ENCODE measurements around the gene TMBIM4. TPM values are rescaled to one million over a fixed set of nuclear protein-coding genes. Genes with fewer than 3 reads are reported as not detected.

Gene TMBIM4
- total RNA-seq, 1 donor from 2014 or later, result 154 TPM

- intact Hi-C loops (cut with DNase I), result no loop called here
- Histone ChIP-seq H3K27ac (no peak overlapping the region), H3K4me3 (no peak overlapping the region), H3K9me3 (no peaks in the 10 kb centered on the region), H3K4me1 (peaks cover 17% of the 10 kb centered on the region), H3K36me3 (peaks cover 25% of the 10 kb centered on the region), H3K27me3 (no peaks in the 10 kb centered on the region)
- DNase-seq, result no peak
- no peak for ATAC-seq
- TF ChIP-seq, protein P1, sequence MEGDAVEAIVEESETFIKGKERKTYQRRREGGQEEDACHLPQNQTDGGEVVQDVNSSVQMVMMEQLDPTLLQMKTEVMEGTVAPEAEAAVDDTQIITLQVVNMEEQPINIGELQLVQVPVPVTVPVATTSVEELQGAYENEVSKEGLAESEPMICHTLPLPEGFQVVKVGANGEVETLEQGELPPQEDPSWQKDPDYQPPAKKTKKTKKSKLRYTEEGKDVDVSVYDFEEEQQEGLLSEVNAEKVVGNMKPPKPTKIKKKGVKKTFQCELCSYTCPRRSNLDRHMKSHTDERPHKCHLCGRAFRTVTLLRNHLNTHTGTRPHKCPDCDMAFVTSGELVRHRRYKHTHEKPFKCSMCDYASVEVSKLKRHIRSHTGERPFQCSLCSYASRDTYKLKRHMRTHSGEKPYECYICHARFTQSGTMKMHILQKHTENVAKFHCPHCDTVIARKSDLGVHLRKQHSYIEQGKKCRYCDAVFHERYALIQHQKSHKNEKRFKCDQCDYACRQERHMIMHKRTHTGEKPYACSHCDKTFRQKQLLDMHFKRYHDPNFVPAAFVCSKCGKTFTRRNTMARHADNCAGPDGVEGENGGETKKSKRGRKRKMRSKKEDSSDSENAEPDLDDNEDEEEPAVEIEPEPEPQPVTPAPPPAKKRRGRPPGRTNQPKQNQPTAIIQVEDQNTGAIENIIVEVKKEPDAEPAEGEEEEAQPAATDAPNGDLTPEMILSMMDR (IDR thresholded peaks at IDR 0.05), result no peak
Measured at GRCh38 chr12:66132408-66132807, 37.4 kb downstream of the TMBIM4 start.

- TF ChIP-seq, protein P1 (IDR thresholded peaks at IDR 0.05), result no peak
- Histone ChIP-seq H3K36me3 (peaks cover 22% of the 10 kb centered on the region), H3K27me3 (no peaks in the 10 kb centered on the region), H3K4me1 (peaks cover 17% of the 10 kb centered on the region), H3K27ac (peak overlapping the region; percentile 80), H3K4me3 (peak overlapping the region; percentile 83), H3K9me3 (no peaks in the 10 kb centered on the region)
- DNase-seq (no peak), ATAC-seq (no peak)
- intact Hi-C loops (cut with DNase I), result no loop called here
Measured at GRCh38 chr12:66131067-66131688, 38.6 kb downstream of the TMBIM4 start.

- Histone ChIP-seq H3K27me3 (no peaks in the 10 kb centered on the region), H3K4me1 (peaks cover 17% of the 10 kb centered on the region), H3K4me3 (peak within 1 kb of the TSS; percentile 83), H3K9me3 (no peaks in the 10 kb centered on the region), H3K36me3 (peaks cover 22% of the 10 kb centered on the region), H3K27ac (peak within 1 kb of the TSS; percentile 80)
- intact Hi-C loops (cut with DNase I), result no loop called here
- TF ChIP-seq, protein P1 (IDR thresholded peaks at IDR 0.05), result no peak
- peak; percentile 96 for DNase-seq
- peak; percentile 99 for ATAC-seq
Measured at GRCh38 chr12:66130267-66131066, 39.3 kb downstream of the TMBIM4 start, which contains the start of gene LLPH. Gene LLPH, minus strand, starts transcription at chr12:66130750. Its CDS starts 1,644 bp downstream, at chr12:66129106.

GRCh38 chr12:66129934-66130266 lies 39.9 kb downstream of the TMBIM4 start:
- TF ChIP-seq, protein P1 (IDR thresholded peaks at IDR 0.05), result no peak
- DNase-seq (no peak), ATAC-seq (peak; percentile 19)
- H3K27me3 ChIP-seq, result no peaks in the 10 kb centered on the region
- peaks cover 28% of the 10 kb centered on the region for H3K36me3 ChIP-seq
- peaks cover 17% of the 10 kb centered on the region for H3K4me1 ChIP-seq
- H3K9me3 ChIP-seq, result no peaks in the 10 kb centered on the region
- H3K27ac ChIP-seq, result peak overlapping the region; percentile 80
- peak overlapping the region; percentile 83 for H3K4me3 ChIP-seq
- intact Hi-C loops (cut with DNase I), result no loop called here

- Histone ChIP-seq H3K36me3 (peaks cover 50% of the 10 kb centered on the region), H3K4me3 (no peak overlapping the region), H3K27me3 (no peaks in the 10 kb centered on the region), H3K9me3 (no peaks in the 10 kb centered on the region), H3K4me1 (peaks cover 17% of the 10 kb centered on the region), H3K27ac (no peak overlapping the region)
- TF ChIP-seq, protein P1 (IDR thresholded peaks at IDR 0.05), result no peak
- intact Hi-C loops (cut with DNase I), result no loop called here
- DNase-seq, result no peak
- no peak for ATAC-seq
Measured at GRCh38 chr12:66127650-66128049, 42.1 kb downstream of the TMBIM4 start.

Data from upper lobe of right lung (tissue), 1 donor.